Esophagus muscularis mucosa (tissue), 4 donors: ENCODE results near the gene LAPTM5. TPM values are rescaled to one million over a fixed set of nuclear protein-coding genes. Genes with fewer than 3 reads are reported as not detected.

Source experiments
- DNase-seq: peaks from one replicate; pipeline ENCODE4 v3.0.0-alpha.2; 2017; ENCODE audit errors: extremely low spot score
- H3K27ac ChIP-seq, 4 donors: fragments of 200-600 bp; sonication (generic); replicated peaks in 1 of 4; 1 replicate in 3 of 4; 2 replicates in 1 of 4; pipeline ENCODE4 v1.5.1; 2016 to 2019; ENCODE audit warnings: mild to moderate bottlenecking in 1 of 4
- H3K27me3 ChIP-seq, 4 donors: fragments of 200-600 bp; sonication (generic); one replicate each; pipeline versions ENCODE4 v1.5.1 to v1.6.0; 2016 to 2019
- H3K36me3 ChIP-seq, 4 donors: fragments of 200-600 bp; sonication (generic); one replicate each; pipeline ENCODE4 v1.5.1; 2016 to 2019
- H3K4me1 ChIP-seq, 4 donors: fragments of 200-600 bp; sonication (generic); one replicate each; pipeline ENCODE4 v1.5.1; 2016 to 2019
- H3K4me3 ChIP-seq, 4 donors: fragments of 200-600 bp; sonication (generic); 1 replicate in 2 of 4; 2 replicates in 2 of 4; pipeline ENCODE4 v1.5.1; 2016 to 2019; ENCODE audit warnings: mild to moderate bottlenecking in 4 of 4, moderate library complexity in 1 of 4
- H3K9me3 ChIP-seq, 4 donors: fragments of 200-600 bp; sonication (generic); 1 replicate in 3 of 4; 2 replicates in 1 of 4; pipeline ENCODE4 v1.5.1; 2016 to 2019
- CTCF ChIP-seq, 3 experiments: fragments of 200-600 bp in 2 of 3; fragments of 450-650 bp in 1 of 3; sonication (generic) in 2 of 3; IDR thresholded peaks; one replicate each; pipeline ENCODE4 v1.5.1; 2017 to 2019; ENCODE audit warnings: antibody characterized with exemption in 3 of 3, mild to moderate bottlenecking in 2 of 3, moderate library complexity in 1 of 3
- EP300 ChIP-seq: sonication (generic); formaldehyde crosslinking; IDR thresholded peaks from one replicate; pipeline ENCODE4 v1.6.1; 2017; ENCODE audit warnings: antibody characterized with exemption
- POLR2A ChIP-seq: fragments of 450-650 bp; IDR thresholded peaks from one replicate; pipeline ENCODE4 v1.6.1; 2017; ENCODE audit warnings: antibody characterized with exemption, moderate library complexity, mild to moderate bottlenecking, low read depth
- POLR2AphosphoS5 ChIP-seq, 2 donors: sonication (generic); formaldehyde crosslinking; IDR thresholded peaks; one replicate each; pipeline ENCODE4 v1.6.1; 2017; ENCODE audit warnings: antibody characterized with exemption in 2 of 2
- WGBS: methylation state at CpG from one replicate; pipeline ENCODE4 v1.1.5; 2018; 5-methylcytosine and 5-hydroxymethylcytosine counted together
- intact Hi-C: fragments of 100-400 bp; cut with DNase I; formaldehyde crosslinking; loops from one replicate; pipeline ENCODE4 v1.15.1; 2023
- total RNA-seq, 4 donors: library from RNA; depleted of rRNA; stranded (reverse); fragments of >200 nt; gene quantifications; one replicate each; pipeline versions ENCODE4 v1.1.0 to v1.2.1, GENCODE V29; 2016

Gene LAPTM5
- total RNA-seq, 4 donors from 2014 or later, result 32.4 to 83.7 (median 36.3) TPM

- intact Hi-C loops, result no loop called here
- 88% methylated on average over 16 of the region's 23 CpGs for WGBS
- H3K9me3 ChIP-seq, result no peaks in the 10 kb centered on the region
- H3K4me1 ChIP-seq, result peaks cover 0 to 10% (median 5%) of the 10 kb centered on the region in 4 donors
- no peak for TF ChIP-seq CTCF (IDR thresholded peaks at IDR 0.05)
- H3K4me3 ChIP-seq, result no peak overlapping the region
- no peak overlapping the region for H3K27ac ChIP-seq
- peaks cover 0 to 8% (median 0%) of the 10 kb centered on the region in 4 donors for H3K27me3 ChIP-seq
- no peaks in the 10 kb centered on the region for H3K36me3 ChIP-seq
- no peak for DNase-seq
Observed at GRCh38 chr1:30777060-30777903, 19.7 kb upstream of the LAPTM5 start.

GRCh38 chr1:30776097-30777059 lies 18.8 kb upstream of the LAPTM5 start:
- intact Hi-C loops, result no loop called here
- Histone ChIP-seq H3K4me1 (peaks cover 0 to 7% (median 3%) of the 10 kb centered on the region in 4 donors), H3K27me3 (peaks cover 0 to 2% (median 0%) of the 10 kb centered on the region in 4 donors), H3K36me3 (no peaks in the 10 kb centered on the region), H3K4me3 (no peak overlapping the region), H3K27ac (no peak overlapping the region), H3K9me3 (no peaks in the 10 kb centered on the region)
- no peak for TF ChIP-seq CTCF (IDR thresholded peaks at IDR 0.05)
- TF ChIP-seq POLR2AphosphoS5 (IDR thresholded peaks at IDR 0.05), result no peak
- TF ChIP-seq POLR2A, result no peak
- no peak for TF ChIP-seq EP300
- 85% methylated on average over 15 of the region's 18 CpGs for WGBS
- DNase-seq, result no peak

- no peaks in the 10 kb centered on the region for H3K36me3 ChIP-seq
- no peaks in the 10 kb centered on the region for H3K9me3 ChIP-seq
- no peak overlapping the region for H3K27ac ChIP-seq
- WGBS, result 86% methylated on average over 5 of the region's 12 CpGs
- no peak overlapping the region for H3K4me3 ChIP-seq
- intact Hi-C loops, result no loop called here
- DNase-seq, result no peak
- TF ChIP-seq POLR2A, result no peak
- no peak for TF ChIP-seq POLR2AphosphoS5 (IDR thresholded peaks at IDR 0.05)
- no peak for TF ChIP-seq CTCF (IDR thresholded peaks at IDR 0.05)
- H3K4me1 ChIP-seq, result peaks cover 0 to 7% (median 3%) of the 10 kb centered on the region in 4 donors
- no peaks in the 10 kb centered on the region for H3K27me3 ChIP-seq
Observed at GRCh38 chr1:30775433-30775975, 17.9 kb upstream of the LAPTM5 start.

- DNase-seq, result no peak
- TF ChIP-seq CTCF (IDR thresholded peaks at IDR 0.05) (no peak), EP300 (no peak), POLR2AphosphoS5 (IDR thresholded peaks at IDR 0.05) (no peak), POLR2A (no peak)
- WGBS, result 80% methylated on average over 11 of the region's 22 CpGs
Observed at GRCh38 chr1:30774550-30775432, 17.2 kb upstream of the LAPTM5 start.

More at GRCh38 chr1:30774550-30775432, 17.2 kb upstream of the LAPTM5 start:
- intact Hi-C loops, result no loop called here
- H3K4me3 ChIP-seq, result no peak overlapping the region
- H3K27me3 ChIP-seq, result no peaks in the 10 kb centered on the region
- H3K36me3 ChIP-seq, result no peaks in the 10 kb centered on the region
- H3K27ac ChIP-seq, result no peak overlapping the region
- H3K4me1 ChIP-seq, result peaks cover 0 to 5% (median 2%) of the 10 kb centered on the region in 4 donors
- H3K9me3 ChIP-seq, result no peaks in the 10 kb centered on the region
